Activated CD8-positive, alpha-beta memory T cell treated with anti-CD3 and anti-CD28 coated beads, Interleukin-2, amount 50 U/mL, for 24 hours (primary cell): ENCODE data around the gene COX11.

ENCODE experiments used
- DNase-seq: peaks from one replicate; pipeline ENCODE4 v3.0.0-alpha.2; 2020; ENCODE audit errors: extremely low read depth

COX11 gene

GRCh38 chr17:54967621-54968261, 713 bp downstream of the COX11 start:
- DNase-seq = no peak

DNA sequence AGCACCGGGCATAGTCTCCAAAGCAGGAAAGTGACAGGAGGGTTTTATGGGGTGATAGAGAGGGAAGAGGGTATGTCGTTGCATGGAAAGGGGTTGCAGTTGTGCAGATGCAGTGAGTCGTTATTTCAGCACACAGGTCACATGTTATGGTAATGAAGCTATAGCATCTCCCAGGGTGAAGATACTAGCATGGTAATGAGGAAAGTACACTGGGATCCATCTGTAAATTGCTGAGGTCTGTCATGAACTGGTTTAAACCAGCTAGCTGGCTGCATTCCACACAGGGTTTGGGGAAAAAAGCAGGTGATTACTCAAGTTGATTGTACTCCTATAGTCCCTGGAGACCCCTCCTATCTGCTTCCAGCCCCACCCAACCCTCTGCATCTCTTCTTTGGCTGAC, 11.7 kb downstream of the COX11 start:
- DNase-seq = no peak

DNA sequence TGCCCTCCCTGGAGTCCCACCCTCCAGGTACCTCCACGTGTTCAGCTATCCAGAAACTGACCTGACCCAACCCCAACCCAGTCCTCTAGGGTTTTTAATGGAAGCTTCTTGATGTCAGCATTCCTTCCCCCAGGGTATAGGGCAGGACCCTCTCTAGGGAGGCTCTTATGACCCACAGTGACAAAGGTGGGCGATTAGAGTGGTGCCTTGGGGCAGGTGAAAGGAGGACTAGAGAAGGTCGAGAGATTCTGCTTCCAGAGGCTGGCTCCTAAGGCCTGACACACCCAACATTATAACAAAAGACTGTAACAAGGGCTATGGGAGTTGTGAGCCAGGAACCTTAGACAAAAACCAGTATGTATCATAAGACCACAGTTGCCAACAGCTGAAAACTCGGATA, 17.2 kb downstream of the COX11 start:
- no peak for DNase-seq

DNA sequence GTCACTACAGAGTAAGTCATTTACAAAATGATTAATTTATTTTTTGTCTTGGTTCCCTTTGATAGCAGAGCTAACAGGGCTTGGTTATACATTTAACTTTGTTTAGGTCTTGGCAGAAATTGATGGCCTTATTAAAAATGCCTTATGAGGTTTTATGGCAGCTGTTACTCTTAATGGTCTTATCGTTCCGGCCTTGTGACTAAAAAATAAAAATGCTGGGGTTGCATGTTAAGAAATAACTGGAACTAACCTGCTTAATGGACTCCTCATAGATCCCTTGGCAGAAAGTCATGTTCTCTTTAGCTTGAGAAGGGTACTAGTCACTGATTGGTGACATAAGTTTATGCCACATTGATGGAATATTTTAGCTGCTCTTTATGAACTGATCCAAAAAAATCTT, 18.3 kb downstream of the COX11 start:
- no peak for DNase-seq

DNA sequence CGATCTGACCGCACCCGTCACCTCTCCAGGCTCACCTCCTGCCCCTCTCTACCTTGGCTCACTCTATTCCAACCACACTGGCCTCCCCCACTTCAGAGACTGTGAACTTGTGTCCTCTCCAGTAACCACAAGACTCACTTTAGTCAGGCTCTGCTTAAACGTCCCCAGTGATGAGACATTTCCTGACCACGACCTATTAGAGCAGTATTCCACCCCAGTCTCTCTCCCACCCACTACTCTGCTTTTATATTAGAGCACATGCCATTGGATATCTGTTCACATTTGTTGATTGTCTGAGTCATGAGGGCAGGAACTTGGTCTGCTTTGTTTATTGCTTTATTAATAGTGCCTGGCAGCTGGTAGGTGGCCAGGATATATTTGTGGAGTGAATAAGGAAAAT, 20.1 kb downstream of the COX11 start:
- DNase-seq = no peak

DNA sequence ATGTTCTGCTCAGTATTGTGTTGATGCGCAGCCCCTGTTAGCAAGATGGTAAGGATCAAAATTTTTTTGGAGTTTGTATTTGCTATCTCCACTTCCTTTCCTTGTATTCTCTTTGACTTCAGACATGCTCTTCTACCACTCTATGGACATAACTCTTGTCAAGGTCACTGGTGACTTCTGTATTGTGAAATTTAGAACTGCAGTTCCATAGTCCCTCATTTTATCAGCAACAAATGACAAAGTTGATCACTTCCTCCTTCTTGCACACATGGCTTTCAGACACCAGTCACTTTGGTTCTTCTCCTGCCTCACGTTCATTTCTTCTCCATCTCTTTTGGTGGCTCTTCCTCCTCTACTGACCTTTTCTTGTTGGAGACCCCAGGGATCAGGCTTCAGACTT, 21.1 kb downstream of the COX11 start:
- DNase-seq = no peak

GRCh38 chr17:54945671-54946070, 22.8 kb downstream of the COX11 start:
- DNase-seq = no peak

GRCh38 chr17:54945231-54945630, 23.2 kb downstream of the COX11 start:
- no peak for DNase-seq

DNA sequence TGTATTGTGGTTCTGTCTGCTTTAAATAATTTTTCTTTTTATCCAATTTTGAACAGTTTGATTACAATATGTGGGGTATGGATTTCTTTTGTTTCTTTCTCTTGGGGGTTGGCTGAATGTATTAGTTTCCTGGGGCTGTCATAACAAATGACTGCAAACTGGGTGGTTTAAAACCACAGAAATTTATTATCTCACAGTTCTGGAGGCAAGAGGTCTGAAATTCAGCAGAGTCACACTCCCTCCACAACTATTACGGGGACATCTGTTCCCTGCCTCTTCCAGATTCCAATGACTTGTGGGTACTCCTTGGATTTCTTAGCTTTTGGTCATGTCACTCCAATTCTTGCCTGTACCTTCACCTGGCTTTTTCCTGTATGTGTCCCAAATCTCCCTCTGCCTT, 23.7 kb downstream of the COX11 start:
- no peak for DNase-seq

- no peak for DNase-seq
These were observed 27.2 kb downstream of the COX11 start for GRCh38 chr17:54941285-54941684.

DNA sequence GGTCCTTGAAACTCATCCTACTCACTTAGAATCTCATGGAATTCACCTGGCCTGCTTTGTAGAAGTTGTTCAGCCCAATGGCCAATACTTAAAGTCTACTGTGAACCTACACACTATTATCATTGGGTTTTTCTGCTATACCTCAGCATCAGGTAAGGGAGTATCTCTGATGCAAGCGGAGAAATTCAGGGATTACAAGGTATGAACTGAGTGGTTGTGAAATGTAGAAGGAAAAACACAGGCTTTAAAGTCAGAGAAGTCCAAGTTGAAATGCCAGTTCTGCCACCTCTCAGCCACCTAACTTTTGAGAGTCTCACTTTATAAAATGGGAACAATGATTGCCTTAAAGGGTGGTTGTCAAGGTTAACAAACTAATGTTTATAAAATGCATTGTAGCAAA, 31.0 kb downstream of the COX11 start:
- DNase-seq = no peak

DNA sequence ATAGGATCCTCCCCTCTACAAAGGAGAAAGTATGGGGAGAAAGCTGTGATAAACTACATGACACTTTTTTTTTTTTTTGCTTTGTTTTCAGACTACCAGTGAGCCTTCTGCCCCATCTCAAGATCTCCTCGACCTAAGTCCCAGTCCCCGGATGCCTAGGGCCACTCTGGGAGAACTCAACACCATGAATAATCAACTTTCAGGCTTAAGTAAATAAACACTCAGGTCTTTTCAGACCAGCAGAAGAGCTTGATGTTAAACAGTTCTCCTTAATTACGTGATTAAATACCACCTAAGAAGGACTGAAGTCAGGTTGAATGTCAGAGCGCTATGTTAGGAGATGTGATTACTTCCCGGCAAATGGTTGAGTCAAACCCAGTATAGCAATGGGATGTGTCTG, 31.4 kb downstream of the COX11 start:
- DNase-seq = no peak

DNA sequence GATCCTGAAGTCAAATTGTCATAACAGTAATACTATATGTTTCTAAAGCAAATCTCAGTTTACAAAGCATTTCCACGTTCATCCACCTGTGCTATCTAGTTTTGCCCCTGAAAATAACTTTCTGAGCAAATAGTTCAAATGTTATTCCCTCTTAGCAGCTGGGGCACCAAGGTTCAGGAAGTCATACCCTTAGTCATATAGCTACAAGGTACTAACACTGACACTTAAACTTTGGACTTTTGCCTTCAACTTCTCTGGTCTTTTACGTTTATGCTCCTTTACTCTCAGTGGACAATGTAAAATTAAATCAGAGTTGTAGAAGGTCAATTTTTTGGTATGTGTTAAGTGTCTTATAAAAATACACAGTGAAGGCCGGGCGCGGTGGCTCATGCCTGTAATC, 33.0 kb downstream of the COX11 start:
- DNase-seq = no peak

DNA sequence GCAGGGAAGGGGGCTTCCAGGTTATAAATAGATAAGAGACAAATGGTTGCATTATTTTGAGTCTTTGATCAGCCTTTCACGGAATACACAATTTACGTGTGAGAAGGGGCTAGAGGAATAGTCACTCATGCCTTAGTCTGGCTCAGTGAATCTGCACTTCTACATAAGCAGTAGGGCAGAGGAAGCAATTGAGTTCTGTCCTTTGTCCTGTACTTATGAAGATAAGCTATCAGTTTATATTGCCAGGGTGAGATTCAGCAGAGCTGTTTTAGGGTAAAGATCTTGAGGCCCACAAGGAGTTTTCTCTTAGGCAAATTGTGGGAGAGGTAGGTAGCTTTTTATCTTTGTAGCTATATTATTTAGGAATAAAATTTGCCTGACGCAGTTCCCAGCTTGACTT, 34.5 kb downstream of the COX11 start:
- no peak for DNase-seq

DNA sequence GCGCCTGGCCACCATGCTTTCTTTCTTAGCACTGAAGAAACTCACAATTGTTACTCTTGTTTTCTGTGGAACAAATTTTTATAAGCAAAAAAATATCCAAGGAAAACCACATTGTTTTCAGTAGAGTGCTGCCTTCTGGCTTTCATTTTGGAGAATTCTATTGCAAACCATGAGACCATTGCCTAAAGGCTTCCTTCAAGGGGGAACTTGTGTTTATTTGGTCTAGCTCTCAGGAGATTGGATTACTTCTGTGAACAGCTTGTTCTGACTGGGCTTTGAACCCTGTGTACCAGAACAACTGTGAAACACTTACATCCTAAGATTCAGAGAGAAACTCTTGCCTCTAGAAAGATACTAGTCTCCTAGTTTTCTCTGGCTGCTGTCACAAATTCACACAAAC, 35.7 kb downstream of the COX11 start:
- no peak for DNase-seq

- DNase-seq = no peak
These were observed 40.9 kb downstream of the COX11 start for GRCh38 chr17:54927525-54927924.

DNA sequence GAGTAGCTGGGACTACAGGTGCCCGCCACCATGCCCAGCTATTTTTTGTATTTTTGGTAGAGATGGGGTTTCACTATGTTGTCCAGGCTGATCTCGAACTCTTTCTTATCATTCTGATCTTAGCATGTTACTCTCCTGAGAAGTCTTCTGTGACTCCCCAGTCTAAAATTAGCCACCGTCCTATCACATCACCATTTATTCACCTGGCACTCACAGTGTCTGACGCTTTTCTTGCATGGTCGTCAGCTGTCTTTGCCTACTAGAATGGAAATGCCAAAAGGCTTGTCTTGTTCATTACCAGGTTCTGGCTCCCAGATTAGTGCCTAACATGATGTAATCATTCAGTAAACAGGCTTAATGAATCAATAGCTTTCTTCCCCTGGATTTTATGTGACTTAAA, 44.0 kb downstream of the COX11 start:
- no peak for DNase-seq

DNA sequence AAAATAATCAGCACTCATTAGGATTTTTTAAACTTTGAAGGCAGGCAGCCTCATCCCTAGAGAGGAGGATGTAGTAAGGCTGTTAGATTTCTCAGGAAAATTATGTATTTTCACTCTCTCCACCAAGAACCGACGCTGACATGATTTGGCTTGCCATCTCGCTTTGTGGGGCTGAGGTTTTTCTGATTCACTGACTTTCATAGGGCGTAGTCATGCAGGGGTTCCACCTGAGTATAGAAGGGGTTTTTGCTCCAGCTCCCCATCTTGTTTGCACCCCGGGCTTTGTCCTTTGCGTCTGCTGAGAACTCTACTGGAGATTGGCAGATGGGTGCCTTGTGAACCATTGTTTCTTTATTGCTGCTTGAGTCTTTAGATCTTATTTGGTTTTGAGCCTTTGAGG, 47.6 kb downstream of the COX11 start:
- DNase-seq = no peak

- DNase-seq = no peak
These were observed 49.0 kb downstream of the COX11 start for GRCh38 chr17:54919425-54919824.

GRCh38 chr17:54916721-54917120, 51.7 kb downstream of the COX11 start:
- DNase-seq = no peak
